MCF 10A (cell line): ENCODE data around the gene OR52L1. TPM values are rescaled to one million over a fixed set of nuclear protein-coding genes. Genes with fewer than 3 reads are reported as not detected.

Source experiments
- BruUV-seq: library from RNA; stranded (reverse); fragments of 400-500 nt; replicated peaks from 2 replicates; lab custom pipeline; 2021; lab: Mats Ljungman, UMichigan
- CTCF ChIA-PET: fragments of 300-600 bp; sonication (Branson Sonifier 250); formaldehyde crosslinking; extraction: SDS; loops from one replicate; lab custom pipeline; 2021; ENCODE audit warnings: antibody characterized with exemption, inconsistent platforms; lab: Yijun Ruan, JAX
- POLR2A ChIA-PET: fragments of 300-600, 350-650 bp; sonication (Branson Sonifier 250); formaldehyde crosslinking; extraction: SDS; loops from one replicate; lab custom pipeline; 2020; ENCODE audit warnings: antibody characterized with exemption, inconsistent platforms; lab: Yijun Ruan, JAX
- DNase-seq: peaks from one replicate; pipeline ENCODE4 v3.0.0-alpha.2; 2018; ENCODE audit not compliant: unreplicated experiment
- H3K27ac Mint-ChIP-seq: one replicate; pipeline ENCODE4 v1.8.0; 2022; ENCODE audit warnings: mild to moderate bottlenecking, low read depth, mixed read lengths; ENCODE audit not compliant: unreplicated experiment
- H3K27me3 Mint-ChIP-seq: one replicate; pipeline ENCODE4 v1.8.0; 2022; ENCODE audit warnings: mixed read lengths; ENCODE audit not compliant: insufficient read depth, unreplicated experiment
- H3K36me3 Mint-ChIP-seq: one replicate; pipeline ENCODE4 v1.8.0; 2022; ENCODE audit warnings: mild to moderate bottlenecking, moderate library complexity, mixed read lengths; ENCODE audit not compliant: insufficient read depth, unreplicated experiment
- H3K4me1 Mint-ChIP-seq: one replicate; pipeline ENCODE4 v1.8.0; 2022; ENCODE audit warnings: mixed read lengths; ENCODE audit not compliant: insufficient read depth, unreplicated experiment
- H3K4me3 Mint-ChIP-seq: one replicate; pipeline ENCODE4 v1.8.0; 2022; ENCODE audit warnings: mild to moderate bottlenecking, moderate library complexity, mixed read lengths; ENCODE audit not compliant: unreplicated experiment
- H3K9me3 Mint-ChIP-seq: one replicate; pipeline ENCODE4 v1.8.0; 2022; ENCODE audit warnings: mixed read lengths; ENCODE audit not compliant: unreplicated experiment
- CTCF ChIP-seq: fragments of 200-600 bp; IDR thresholded peaks from one replicate; pipeline ENCODE4 v1.8.0; 2022; ENCODE audit warnings: antibody characterized with exemption, mild to moderate bottlenecking; ENCODE audit not compliant: unreplicated experiment
- intact Hi-C: fragments of 100-400 bp; cut with micrococcal nuclease; formaldehyde crosslinking; loops from 2 replicates; pipeline ENCODE4 v1.14.1; 2022
- total RNA-seq: library from RNA; stranded (reverse); gene quantifications from 2 replicates; pipeline ENCODE4 v1.2.3, GENCODE V29; 2022

The OR52L1 gene
- total RNA-seq, 1 experiment from 2014 or later: not detected

GRCh38 chr11:5937868-5938602, 48.8 kb downstream of the OR52L1 start:
- CTCF ChIA-PET: interaction anchor here (0.7 kb wide), 1 partner anchor 560 kb away, joined by 3 read pairs; no protein-coding TSS in a partner anchor
- Mint-ChIP-seq H3K9me3 (peaks cover 16% of the 10 kb centered on the region), H3K36me3 (no peaks in the 10 kb centered on the region), H3K4me1 (no peaks in the 10 kb centered on the region), H3K4me3 (no peak overlapping the region), H3K27me3 (peaks cover 4% of the 10 kb centered on the region), H3K27ac (no peak overlapping the region)
- TF ChIP-seq CTCF: no peak
- POLR2A ChIA-PET: no interaction called here
- no TSS peak for BruUV-seq
- no peak for DNase-seq
- intact Hi-C loops: no loop called here

Other genes with a start within 250 kb of the OR52L1 start
- not detected in 2 replicates for gene OR52N4, start 232.7 kb downstream of the OR52L1 start, total RNA-seq
- gene OR52N5, start 203.6 kb downstream of the OR52L1 start, total RNA-seq: not detected in 2 replicates
- not detected in 2 replicates for gene OR52N1, start 195.7 kb downstream of the OR52L1 start, total RNA-seq
- not detected in 2 replicates for gene OR52N2, start 178.1 kb downstream of the OR52L1 start, total RNA-seq
- not detected in 2 replicates for gene OR52E6, start 145.1 kb downstream of the OR52L1 start, total RNA-seq
- not detected in 2 replicates for gene OR52E8, start 129.3 kb downstream of the OR52L1 start, total RNA-seq
- not detected in 2 replicates for gene OR52E4, start 106.4 kb downstream of the OR52L1 start, total RNA-seq
- gene OR52E5, start 93.8 kb downstream of the OR52L1 start, total RNA-seq: not detected in 2 replicates
- gene OR56A3, start 44.7 kb downstream of the OR52L1 start, total RNA-seq: not detected in 2 replicates
- gene OR56A5, start 18.5 kb downstream of the OR52L1 start, total RNA-seq: not detected in 2 replicates
- not detected in 2 replicates for gene OR56A4, start 20.0 kb upstream of the OR52L1 start, total RNA-seq
- gene OR56A1, start 43.8 kb upstream of the OR52L1 start, total RNA-seq: not detected in 2 replicates
- gene OR56B4, start 120.7 kb upstream of the OR52L1 start, total RNA-seq: not detected in 2 replicates
- gene OR52B2, start 183.3 kb upstream of the OR52L1 start, total RNA-seq: not detected in 2 replicates
- gene OR52W1, start 212.2 kb upstream of the OR52L1 start, total RNA-seq: not detected in 2 replicates
- not detected in 2 replicates for gene C11orf42, start 218.6 kb upstream of the OR52L1 start, total RNA-seq
- gene FHIP1B, start 247.7 kb upstream of the OR52L1 start, total RNA-seq: 44.6 and 51.1 TPM in 2 replicates